HepG2 (cell line): ENCODE measurements around the gene PSMA7. TPM values are rescaled to one million over a fixed set of nuclear protein-coding genes. Genes with fewer than 3 reads are reported as not detected.

ENCODE experiments used
- HES4 ChIP-seq: sonication (generic); formaldehyde crosslinking; IDR thresholded peaks from 2 replicates; pipeline ENCODE4 v1.9.0; 2021; ENCODE audit warnings: mild to moderate bottlenecking, missing genetic modification reagents, borderline replicate concordance
- HNRNPK ChIP-seq: fragments of 200-400 bp; formaldehyde crosslinking; IDR thresholded peaks from 2 replicates; pipeline ENCODE4 v1.6.1; 2018; ENCODE audit warnings: low read length, low read depth, moderate library complexity, mild to moderate bottlenecking; ENCODE audit not compliant: poor library complexity, severe bottlenecking
- LCORL ChIP-seq, 2 experiments: fragments of 450-650 bp in 1 of 2; sonication (generic) in 1 of 2; formaldehyde crosslinking in 1 of 2; IDR thresholded peaks; 2 replicates each; pipeline versions ENCODE4 v1.5.0 to v1.6.1; 2017 to 2020; ENCODE audit warnings: antibody characterized with exemption in 1 of 2, missing genetic modification reagents in 1 of 2
- NONO ChIP-seq, 2 experiments: fragments of 450-650 bp in 1 of 2; sonication (generic) in 1 of 2; formaldehyde crosslinking in 1 of 2; IDR thresholded peaks in 1 of 2; conservative IDR thresholded peaks in 1 of 2; 2 replicates each; pipeline versions ENCODE4 v1.6.1 to v1.8.0; 2017 to 2022; ENCODE audit warnings: mild to moderate bottlenecking in 1 of 2, missing genetic modification reagents in 1 of 2, moderate library complexity in 1 of 2
- POLR2A ChIP-seq, 2 experiments: IDR thresholded peaks; 2 replicates each; pipeline ENCODE4 v1.6.1; 2011; ENCODE audit warnings: low read depth in 2 of 2, low read length in 2 of 2, mild to moderate bottlenecking in 1 of 2, moderate library complexity in 1 of 2; ENCODE audit not compliant: insufficient read depth in 1 of 2
- REXO4 ChIP-seq: sonication (generic); formaldehyde crosslinking; IDR thresholded peaks from 2 replicates; pipeline ENCODE4 v1.8.0; 2022; ENCODE audit warnings: missing genetic modification reagents, mild to moderate bottlenecking, borderline replicate concordance
- SOX13 ChIP-seq, 3 experiments: fragments of 450-650 bp in 1 of 3; sonication (generic) in 1 of 3; formaldehyde crosslinking in 1 of 3; IDR thresholded peaks in 2 of 3; conservative IDR thresholded peaks in 1 of 3; 2 replicates each; pipeline versions ENCODE4 v1.5.0 to v1.6.1; 2016 to 2020; ENCODE audit warnings: antibody characterized with exemption in 1 of 3, mild to moderate bottlenecking in 1 of 3, missing compliant biosample characterization in 1 of 3, missing genetic modification reagents in 1 of 3, moderate library complexity in 1 of 3
- ZFY ChIP-seq: sonication (generic); formaldehyde crosslinking; IDR thresholded peaks from 2 replicates; pipeline ENCODE4 v1.4.0; 2020; ENCODE audit warnings: missing genetic modification reagents
- ZNF570 ChIP-seq: sonication (generic); formaldehyde crosslinking; IDR thresholded peaks from 2 replicates; pipeline ENCODE4 v1.4.0; 2020; ENCODE audit warnings: mild to moderate bottlenecking, missing genetic modification reagents, borderline replicate concordance
- ZSCAN29 ChIP-seq: sonication (generic); formaldehyde crosslinking; conservative IDR thresholded peaks from 2 replicates; pipeline ENCODE4 v1.4.0; 2020; ENCODE audit warnings: mild to moderate bottlenecking, missing genetic modification reagents
- polyA plus RNA-seq, 8 experiments: library from polyadenylated mRNA; depleted of rRNA in 3 of 8; stranded (reverse) in 7 of 8; unstranded in 1 of 8; fragments of >200 nt; fragmentation: Illumina TruSeq in 4 of 8; extraction: Trizol in 4 of 8; gene quantifications; 2 replicates each; pipeline versions ENCODE4 v1.2.1 to v1.2.3, GENCODE V29; 2011 to 2016; ENCODE audit warnings: low read depth in 4 of 8, missing spikeins in 1 of 8, mixed read lengths in 1 of 8; ENCODE audit not compliant: insufficient read depth in 1 of 8
- total RNA-seq, 5 experiments: library from RNA; depleted of rRNA; stranded (reverse); fragments of >200 nt; fragmentation: Illumina TruSeq; extraction: Trizol; gene quantifications; 2 replicates each; pipeline ENCODE4 v1.2.3, GENCODE V29; 2016; ENCODE audit warnings: low read depth in 1 of 5
- TF ChIP-seq, protein P1 (sequence below): sonication (generic); formaldehyde crosslinking; IDR thresholded peaks from 2 replicates; pipeline ENCODE4 v1.8.1; 2023; ENCODE audit warnings: missing genetic modification reagents, inconsistent platforms, borderline replicate concordance
- TF ChIP-seq, protein P2 (sequence below): sonication (generic); formaldehyde crosslinking; IDR thresholded peaks from 2 replicates; pipeline ENCODE4 v1.8.1; 2023; ENCODE audit warnings: mild to moderate bottlenecking, missing genetic modification reagents, borderline replicate concordance
- TF ChIP-seq, protein P3 (sequence below): sonication (generic); formaldehyde crosslinking; IDR thresholded peaks from 2 replicates; pipeline ENCODE4 v1.4.0; 2020; ENCODE audit warnings: missing genetic modification reagents
- TF ChIP-seq, protein P4 (sequence below): sonication (generic); formaldehyde crosslinking; IDR thresholded peaks from 2 replicates; pipeline ENCODE4 v1.5.0; 2020; ENCODE audit warnings: mild to moderate bottlenecking, missing genetic modification reagents, borderline replicate concordance

Gene PSMA7
- total and polyA plus RNA-seq, 2 of the 13 experiments (the other 11 are each of a cell fraction or from before 2014, with no cell fraction given) = 531 to 631 TPM

DNA sequence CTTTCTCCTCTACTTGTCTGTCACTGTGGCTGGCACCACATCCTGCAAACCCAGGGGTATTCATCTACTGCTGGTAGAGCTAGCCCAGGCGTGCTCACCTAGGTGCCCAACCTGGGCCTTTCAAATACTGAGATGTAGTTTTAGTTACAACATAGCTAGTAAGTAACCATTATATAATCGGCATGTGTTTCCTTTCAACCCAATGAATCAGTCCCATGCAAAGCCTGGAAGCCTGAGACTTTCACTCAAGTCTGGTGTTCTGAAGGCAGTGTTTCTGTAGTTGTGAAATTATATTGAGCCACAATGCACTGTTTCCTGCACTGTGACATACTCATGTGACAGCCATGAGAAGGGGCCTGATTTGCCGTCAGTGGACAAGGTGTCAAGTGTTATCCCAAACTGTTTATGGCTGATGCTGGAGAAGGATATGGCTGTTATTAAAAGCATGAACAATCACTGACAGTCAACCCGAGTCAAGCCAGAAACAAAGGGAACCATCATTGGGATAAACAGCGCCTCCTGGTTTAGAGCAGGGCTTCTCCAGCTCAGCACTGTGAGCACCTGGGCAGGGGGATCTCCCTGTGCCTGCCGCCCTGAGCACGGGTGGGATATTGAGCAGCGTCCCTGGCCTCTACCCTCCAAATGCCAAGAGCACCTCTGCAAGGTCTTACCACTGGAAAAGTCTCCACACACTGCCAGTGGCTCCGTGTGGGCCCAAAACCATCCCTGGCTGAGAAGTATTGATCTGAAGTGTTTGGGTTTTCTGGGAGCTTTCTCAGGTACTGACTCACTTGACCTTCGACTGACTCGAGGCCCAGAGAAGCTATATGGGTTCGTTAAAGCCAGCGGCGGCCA, 1.6 kb downstream of the PSMA7 start (continued):
- TF ChIP-seq, protein P1, sequence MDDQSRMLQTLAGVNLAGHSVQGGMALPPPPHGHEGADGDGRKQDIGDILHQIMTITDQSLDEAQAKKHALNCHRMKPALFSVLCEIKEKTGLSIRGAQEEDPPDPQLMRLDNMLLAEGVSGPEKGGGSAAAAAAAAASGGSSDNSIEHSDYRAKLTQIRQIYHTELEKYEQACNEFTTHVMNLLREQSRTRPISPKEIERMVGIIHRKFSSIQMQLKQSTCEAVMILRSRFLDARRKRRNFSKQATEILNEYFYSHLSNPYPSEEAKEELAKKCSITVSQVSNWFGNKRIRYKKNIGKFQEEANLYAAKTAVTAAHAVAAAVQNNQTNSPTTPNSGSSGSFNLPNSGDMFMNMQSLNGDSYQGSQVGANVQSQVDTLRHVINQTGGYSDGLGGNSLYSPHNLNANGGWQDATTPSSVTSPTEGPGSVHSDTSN (CRISPR knock-in tag) = no peak
- TF ChIP-seq, protein P2, sequence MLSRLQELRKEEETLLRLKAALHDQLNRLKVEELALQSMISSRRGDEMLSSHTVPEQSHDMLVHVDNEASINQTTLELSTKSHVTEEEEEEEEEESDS = no peak
- TF ChIP-seq REXO4 (CRISPR knock-in tag) (no peak), ZNF570 (CRISPR knock-in tag) (no peak), POLR2A (IDR thresholded peaks at IDR 0.05; ENCODE audit: insufficient read depth in 1 of 2, low read depth in 2 of 2, low read length in 2 of 2) (peak in 1 of 2 experiments; percentile 7; a peak in 1 of 4 replicates), NONO (IDR thresholded peaks at IDR 0.05) (no peak), NONO (CRISPR knock-in tag; conservative IDR thresholded peaks at IDR 0.05) (0 out of 2 replicates have a peak, but pooled peaks have one; percentile 55), ZSCAN29 (no peak), ZFY (CRISPR knock-in tag) (no peak), HES4 (no peak), LCORL (IDR thresholded peaks at IDR 0.05) (no peak), LCORL (CRISPR knock-in tag; IDR thresholded peaks at IDR 0.05) (peak; percentile 33), HNRNPK (no peak), SOX13 (IDR thresholded peaks at IDR 0.05) (no peak), SOX13 (CRISPR knock-in tag; conservative IDR thresholded peaks at IDR 0.05 in 1 of 2, IDR thresholded peaks at IDR 0.05 in 1 of 2) (0 out of 4 replicates have a peak, but pooled peaks of 1 of the 2 experiments have one; percentile 32)
- TF ChIP-seq, protein P3, sequence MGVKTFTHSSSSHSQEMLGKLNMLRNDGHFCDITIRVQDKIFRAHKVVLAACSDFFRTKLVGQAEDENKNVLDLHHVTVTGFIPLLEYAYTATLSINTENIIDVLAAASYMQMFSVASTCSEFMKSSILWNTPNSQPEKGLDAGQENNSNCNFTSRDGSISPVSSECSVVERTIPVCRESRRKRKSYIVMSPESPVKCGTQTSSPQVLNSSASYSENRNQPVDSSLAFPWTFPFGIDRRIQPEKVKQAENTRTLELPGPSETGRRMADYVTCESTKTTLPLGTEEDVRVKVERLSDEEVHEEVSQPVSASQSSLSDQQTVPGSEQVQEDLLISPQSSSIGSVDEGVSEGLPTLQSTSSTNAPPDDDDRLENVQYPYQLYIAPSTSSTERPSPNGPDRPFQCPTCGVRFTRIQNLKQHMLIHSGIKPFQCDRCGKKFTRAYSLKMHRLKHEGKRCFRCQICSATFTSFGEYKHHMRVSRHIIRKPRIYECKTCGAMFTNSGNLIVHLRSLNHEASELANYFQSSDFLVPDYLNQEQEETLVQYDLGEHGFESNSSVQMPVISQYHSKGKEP (CRISPR knock-in tag) = no peak
- TF ChIP-seq, protein P4, sequence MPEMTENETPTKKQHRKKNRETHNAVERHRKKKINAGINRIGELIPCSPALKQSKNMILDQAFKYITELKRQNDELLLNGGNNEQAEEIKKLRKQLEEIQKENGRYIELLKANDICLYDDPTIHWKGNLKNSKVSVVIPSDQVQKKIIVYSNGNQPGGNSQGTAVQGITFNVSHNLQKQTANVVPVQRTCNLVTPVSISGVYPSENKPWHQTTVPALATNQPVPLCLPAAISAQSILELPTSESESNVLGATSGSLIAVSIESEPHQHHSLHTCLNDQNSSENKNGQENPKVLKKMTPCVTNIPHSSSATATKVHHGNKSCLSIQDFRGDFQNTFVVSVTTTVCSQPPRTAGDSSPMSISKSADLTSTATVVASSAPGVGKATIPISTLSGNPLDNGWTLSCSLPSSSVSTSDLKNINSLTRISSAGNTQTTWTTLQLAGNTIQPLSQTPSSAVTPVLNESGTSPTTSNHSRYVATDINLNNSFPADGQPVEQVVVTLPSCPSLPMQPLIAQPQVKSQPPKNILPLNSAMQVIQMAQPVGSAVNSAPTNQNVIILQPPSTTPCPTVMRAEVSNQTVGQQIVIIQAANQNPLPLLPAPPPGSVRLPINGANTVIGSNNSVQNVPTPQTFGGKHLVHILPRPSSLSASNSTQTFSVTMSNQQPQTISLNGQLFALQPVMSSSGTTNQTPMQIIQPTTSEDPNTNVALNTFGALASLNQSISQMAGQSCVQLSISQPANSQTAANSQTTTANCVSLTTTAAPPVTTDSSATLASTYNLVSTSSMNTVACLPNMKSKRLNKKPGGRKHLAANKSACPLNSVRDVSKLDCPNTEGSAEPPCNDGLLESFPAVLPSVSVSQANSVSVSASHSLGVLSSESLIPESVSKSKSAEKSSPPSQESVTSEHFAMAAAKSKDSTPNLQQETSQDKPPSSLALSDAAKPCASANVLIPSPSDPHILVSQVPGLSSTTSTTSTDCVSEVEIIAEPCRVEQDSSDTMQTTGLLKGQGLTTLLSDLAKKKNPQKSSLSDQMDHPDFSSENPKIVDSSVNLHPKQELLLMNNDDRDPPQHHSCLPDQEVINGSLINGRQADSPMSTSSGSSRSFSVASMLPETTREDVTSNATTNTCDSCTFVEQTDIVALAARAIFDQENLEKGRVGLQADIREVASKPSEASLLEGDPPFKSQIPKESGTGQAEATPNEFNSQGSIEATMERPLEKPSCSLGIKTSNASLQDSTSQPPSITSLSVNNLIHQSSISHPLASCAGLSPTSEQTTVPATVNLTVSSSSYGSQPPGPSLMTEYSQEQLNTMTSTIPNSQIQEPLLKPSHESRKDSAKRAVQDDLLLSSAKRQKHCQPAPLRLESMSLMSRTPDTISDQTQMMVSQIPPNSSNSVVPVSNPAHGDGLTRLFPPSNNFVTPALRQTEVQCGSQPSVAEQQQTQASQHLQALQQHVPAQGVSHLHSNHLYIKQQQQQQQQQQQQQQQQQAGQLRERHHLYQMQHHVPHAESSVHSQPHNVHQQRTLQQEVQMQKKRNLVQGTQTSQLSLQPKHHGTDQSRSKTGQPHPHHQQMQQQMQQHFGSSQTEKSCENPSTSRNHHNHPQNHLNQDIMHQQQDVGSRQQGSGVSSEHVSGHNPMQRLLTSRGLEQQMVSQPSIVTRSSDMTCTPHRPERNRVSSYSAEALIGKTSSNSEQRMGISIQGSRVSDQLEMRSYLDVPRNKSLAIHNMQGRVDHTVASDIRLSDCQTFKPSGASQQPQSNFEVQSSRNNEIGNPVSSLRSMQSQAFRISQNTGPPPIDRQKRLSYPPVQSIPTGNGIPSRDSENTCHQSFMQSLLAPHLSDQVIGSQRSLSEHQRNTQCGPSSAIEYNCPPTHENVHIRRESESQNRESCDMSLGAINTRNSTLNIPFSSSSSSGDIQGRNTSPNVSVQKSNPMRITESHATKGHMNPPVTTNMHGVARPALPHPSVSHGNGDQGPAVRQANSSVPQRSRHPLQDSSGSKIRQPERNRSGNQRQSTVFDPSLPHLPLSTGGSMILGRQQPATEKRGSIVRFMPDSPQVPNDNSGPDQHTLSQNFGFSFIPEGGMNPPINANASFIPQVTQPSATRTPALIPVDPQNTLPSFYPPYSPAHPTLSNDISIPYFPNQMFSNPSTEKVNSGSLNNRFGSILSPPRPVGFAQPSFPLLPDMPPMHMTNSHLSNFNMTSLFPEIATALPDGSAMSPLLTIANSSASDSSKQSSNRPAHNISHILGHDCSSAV = no peak
